ENCODE data around the gene BEGAIN. TPM values are rescaled to one million over a fixed set of nuclear protein-coding genes. Genes with fewer than 3 reads are reported as not detected.

BEGAIN gene
- total RNA-seq, 2 experiments from 2014 or later: 3.3 to 3.4 TPM

DNA sequence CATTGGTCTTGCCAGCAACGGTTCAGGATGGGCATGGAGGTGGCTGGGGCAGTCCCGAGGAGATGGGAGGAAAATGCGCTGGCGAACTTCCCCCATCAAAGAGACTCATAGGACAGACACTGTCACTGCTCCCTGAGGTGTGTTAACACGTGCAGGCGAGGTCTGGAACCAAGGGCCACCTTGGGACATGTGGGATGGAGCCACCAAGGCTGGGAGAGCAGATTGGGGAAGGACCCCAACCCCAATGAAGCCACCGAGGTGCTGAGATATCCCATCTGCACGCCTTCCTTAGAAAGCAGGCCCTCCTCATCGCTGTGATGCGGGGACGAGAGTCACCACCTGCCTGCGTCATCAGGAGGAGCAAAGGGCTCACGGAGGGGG is 16.9 kb upstream of the BEGAIN start:
- no peak for DNase-seq
- intact Hi-C loops (cut with micrococcal nuclease): no loop called here
- ChIA-PET CTCF (no interaction called here), POLR2A (no interaction called here)
- no peaks in the 10 kb centered on the region for H3K4me1 Mint-ChIP-seq (ENCODE audit: low read depth)
- H3K9me3 Mint-ChIP-seq: peaks cover 19% of the 10 kb centered on the region
- H3K36me3 Mint-ChIP-seq: peaks cover 5% of the 10 kb centered on the region
- H3K4me3 Mint-ChIP-seq: no peak overlapping the region
- peaks cover 20% of the 10 kb centered on the region for H3K27me3 Mint-ChIP-seq
- H3K27ac Mint-ChIP-seq: no peak overlapping the region

DNA sequence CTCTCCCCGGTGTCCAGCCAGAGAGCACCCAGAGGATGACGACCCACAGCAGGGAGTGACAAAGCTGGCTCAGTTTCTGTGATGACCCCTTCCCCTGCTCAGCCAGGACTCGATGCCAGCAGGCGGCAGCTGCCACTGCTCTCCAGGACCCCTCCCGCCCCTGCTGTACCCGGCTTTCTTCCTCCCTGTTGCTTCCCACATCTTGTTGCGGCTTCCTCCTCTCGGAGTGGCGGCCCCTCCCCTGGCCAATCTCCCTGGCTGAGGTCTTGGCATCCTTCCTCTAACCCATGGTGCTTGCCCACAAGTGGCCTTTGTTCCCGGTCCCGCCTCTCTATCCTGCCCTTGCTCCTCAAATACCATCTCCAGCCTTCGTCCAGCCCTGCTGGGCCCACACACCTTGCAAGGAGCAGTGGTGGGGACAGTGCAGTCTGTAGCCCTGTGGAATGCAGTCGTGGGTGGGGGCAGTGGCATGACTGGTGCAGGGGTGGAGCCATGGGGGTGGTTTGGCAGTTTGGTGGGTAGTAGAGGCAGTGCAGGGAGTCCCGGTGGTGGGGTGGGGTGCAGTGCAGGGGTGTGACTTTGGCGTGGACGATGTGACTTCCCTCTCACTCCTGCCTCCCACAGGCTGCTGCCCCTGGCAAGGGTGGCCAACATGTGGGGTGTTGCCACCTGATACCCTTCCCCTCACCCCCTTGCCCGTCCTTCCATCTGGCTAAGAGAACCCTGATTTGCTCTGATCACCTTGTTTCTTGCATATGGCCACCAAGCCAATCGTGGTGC is 16.3 kb upstream of the BEGAIN start:
- Mint-ChIP-seq H3K9me3 (peaks cover 19% of the 10 kb centered on the region), H3K4me3 (no peak overlapping the region), H3K4me1 (ENCODE audit: low read depth) (no peaks in the 10 kb centered on the region), H3K27me3 (peaks cover 20% of the 10 kb centered on the region), H3K27ac (no peak overlapping the region), H3K36me3 (peaks cover 5% of the 10 kb centered on the region)
- intact Hi-C loops (cut with micrococcal nuclease): no loop called here
- CTCF ChIA-PET: no interaction called here
- no peak for DNase-seq
- POLR2A ChIA-PET: no interaction called here

GRCh38 chr14:100602621-100603230 is 15.5 kb upstream of the BEGAIN start:
- Mint-ChIP-seq H3K4me1 (ENCODE audit: low read depth) (no peaks in the 10 kb centered on the region), H3K4me3 (no peak overlapping the region), H3K36me3 (peaks cover 5% of the 10 kb centered on the region), H3K27ac (no peak overlapping the region), H3K9me3 (peaks cover 19% of the 10 kb centered on the region), H3K27me3 (peaks cover 20% of the 10 kb centered on the region)
- DNase-seq: no peak
- intact Hi-C loops (cut with micrococcal nuclease): no loop called here
- ChIA-PET POLR2A (no interaction called here), CTCF (no interaction called here)

DNA sequence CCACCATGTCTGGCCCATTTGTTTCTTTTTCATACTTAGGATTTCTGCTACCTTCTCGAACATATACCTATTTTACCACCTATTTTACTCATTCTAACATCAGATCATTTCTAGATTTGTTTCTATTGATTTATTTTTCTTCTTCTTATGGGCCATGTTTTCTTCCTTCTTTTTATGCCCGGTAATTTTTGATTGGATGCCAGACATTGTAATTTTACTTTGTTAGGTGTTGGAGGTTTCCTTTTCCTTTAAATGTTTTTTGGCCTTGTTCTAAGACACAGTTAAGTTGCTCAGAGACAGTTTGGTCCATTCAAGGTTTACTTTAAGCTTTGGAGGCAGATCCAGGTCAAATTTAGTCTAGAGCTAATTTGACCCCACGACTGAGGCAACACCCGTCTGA is 14.7 kb upstream of the BEGAIN start:
- Mint-ChIP-seq H3K4me3 (no peak overlapping the region), H3K27me3 (peaks cover 19% of the 10 kb centered on the region), H3K4me1 (ENCODE audit: low read depth) (no peaks in the 10 kb centered on the region), H3K27ac (no peak overlapping the region), H3K36me3 (peaks cover 5% of the 10 kb centered on the region), H3K9me3 (peaks cover 19% of the 10 kb centered on the region)
- ChIA-PET POLR2A (no interaction called here), CTCF (no interaction called here)
- no peak for DNase-seq
- intact Hi-C loops (cut with micrococcal nuclease): no loop called here

DNA sequence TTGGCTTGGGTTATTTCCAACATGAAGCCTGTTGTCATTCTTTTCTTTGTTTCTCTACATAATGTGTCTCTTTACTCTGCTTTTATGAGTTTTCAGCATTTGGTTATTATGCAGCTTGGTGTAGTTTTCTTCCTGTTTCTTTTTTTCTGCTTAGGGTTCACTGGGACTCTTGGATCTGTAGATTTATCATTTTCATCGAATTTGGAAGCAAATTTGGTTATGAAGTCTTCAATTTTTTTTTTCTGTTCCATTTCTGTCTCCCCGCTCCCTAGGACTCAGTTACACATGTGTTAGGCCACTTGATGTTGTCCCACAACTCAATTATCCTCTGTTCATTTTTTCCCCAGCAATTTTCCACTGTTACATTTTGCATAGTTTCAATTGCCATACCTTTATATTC is 13.8 kb upstream of the BEGAIN start:
- H3K36me3 Mint-ChIP-seq: peaks cover 5% of the 10 kb centered on the region
- H3K27ac Mint-ChIP-seq: no peak overlapping the region
- no peak overlapping the region for H3K4me3 Mint-ChIP-seq
- POLR2A ChIA-PET: no interaction called here
- CTCF ChIA-PET: no interaction called here
- DNase-seq: no peak
- peaks cover 19% of the 10 kb centered on the region for H3K9me3 Mint-ChIP-seq
- H3K4me1 Mint-ChIP-seq (ENCODE audit: low read depth): no peaks in the 10 kb centered on the region
- intact Hi-C loops (cut with micrococcal nuclease): no loop called here
- peaks cover 13% of the 10 kb centered on the region for H3K27me3 Mint-ChIP-seq

DNA sequence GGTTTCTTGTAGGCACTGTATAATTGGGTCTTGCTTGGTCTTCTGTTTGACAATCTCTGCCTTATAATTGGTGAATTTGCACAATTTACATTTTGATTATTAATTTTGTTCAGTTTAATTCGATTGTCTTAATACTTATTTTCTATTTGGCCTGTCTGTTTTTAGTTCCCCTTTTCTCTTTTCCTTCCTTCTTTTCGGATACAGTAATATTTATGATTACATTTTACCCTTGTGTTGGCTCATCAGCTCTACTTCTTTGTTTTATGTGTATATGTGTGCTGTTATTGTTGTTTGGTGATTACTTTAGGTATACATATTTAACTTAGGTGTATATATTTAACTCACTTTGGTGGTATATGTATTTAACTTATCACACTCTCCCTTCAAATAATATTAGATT is 12.8 kb upstream of the BEGAIN start:
- Mint-ChIP-seq H3K4me3 (no peak overlapping the region), H3K27me3 (peaks cover 13% of the 10 kb centered on the region), H3K27ac (no peak overlapping the region), H3K36me3 (peaks cover 5% of the 10 kb centered on the region), H3K4me1 (ENCODE audit: low read depth) (no peaks in the 10 kb centered on the region), H3K9me3 (peaks cover 19% of the 10 kb centered on the region)
- CTCF ChIA-PET: no interaction called here
- intact Hi-C loops (cut with micrococcal nuclease): no loop called here
- DNase-seq: no peak
- POLR2A ChIA-PET: no interaction called here

GRCh38 chr14:100594625-100594951 is 7.4 kb upstream of the BEGAIN start:
- no peaks in the 10 kb centered on the region for H3K4me1 Mint-ChIP-seq (ENCODE audit: low read depth)
- no peak overlapping the region for H3K4me3 Mint-ChIP-seq
- no peaks in the 10 kb centered on the region for H3K36me3 Mint-ChIP-seq
- intact Hi-C loops (cut with micrococcal nuclease): no loop called here
- no peak for DNase-seq
- ChIA-PET CTCF (no interaction called here), POLR2A (no interaction called here)
- H3K9me3 Mint-ChIP-seq: no peaks in the 10 kb centered on the region
- H3K27me3 Mint-ChIP-seq: peaks cover 5% of the 10 kb centered on the region
- H3K27ac Mint-ChIP-seq: no peak overlapping the region

- no peaks in the 10 kb centered on the region for H3K4me1 Mint-ChIP-seq (ENCODE audit: low read depth)
- ChIA-PET POLR2A (no interaction called here), CTCF (no interaction called here)
- no peaks in the 10 kb centered on the region for H3K9me3 Mint-ChIP-seq
- intact Hi-C loops (cut with micrococcal nuclease): no loop called here
- H3K27ac Mint-ChIP-seq: no peak overlapping the region
- H3K27me3 Mint-ChIP-seq: peaks cover 4% of the 10 kb centered on the region
- no peaks in the 10 kb centered on the region for H3K36me3 Mint-ChIP-seq
- no peak for DNase-seq
- H3K4me3 Mint-ChIP-seq: no peak overlapping the region
These were observed 6.8 kb upstream of the BEGAIN start for GRCh38 chr14:100593751-100594624.

DNA sequence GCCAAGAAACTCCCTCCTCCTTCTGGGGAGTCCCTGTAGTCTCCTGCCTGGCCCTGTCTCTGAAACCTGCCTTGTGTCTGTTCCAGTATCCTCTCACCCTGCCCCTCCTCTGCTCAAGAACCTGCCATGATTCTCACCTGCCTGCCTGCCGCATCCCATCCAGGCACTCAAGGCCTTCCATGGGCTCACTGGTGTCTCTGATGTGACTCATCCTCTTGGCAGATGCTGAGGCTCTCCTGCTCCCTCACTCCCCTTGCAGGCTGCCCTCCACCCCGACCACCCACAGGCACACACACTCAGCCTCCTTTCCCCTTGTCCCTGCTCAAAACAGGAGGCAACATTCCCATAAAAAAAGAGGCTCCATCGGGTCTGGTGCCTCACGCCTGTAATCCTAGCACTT is 5.8 kb upstream of the BEGAIN start:
- POLR2A ChIA-PET: no interaction called here
- no peaks in the 10 kb centered on the region for H3K4me1 Mint-ChIP-seq (ENCODE audit: low read depth)
- no peaks in the 10 kb centered on the region for H3K36me3 Mint-ChIP-seq
- no peak overlapping the region for H3K27ac Mint-ChIP-seq
- no peaks in the 10 kb centered on the region for H3K9me3 Mint-ChIP-seq
- CTCF ChIA-PET: no interaction called here
- no peak overlapping the region for H3K4me3 Mint-ChIP-seq
- intact Hi-C loops (cut with micrococcal nuclease): no loop called here
- peaks cover 10% of the 10 kb centered on the region for H3K27me3 Mint-ChIP-seq
- DNase-seq: no peak

DNA sequence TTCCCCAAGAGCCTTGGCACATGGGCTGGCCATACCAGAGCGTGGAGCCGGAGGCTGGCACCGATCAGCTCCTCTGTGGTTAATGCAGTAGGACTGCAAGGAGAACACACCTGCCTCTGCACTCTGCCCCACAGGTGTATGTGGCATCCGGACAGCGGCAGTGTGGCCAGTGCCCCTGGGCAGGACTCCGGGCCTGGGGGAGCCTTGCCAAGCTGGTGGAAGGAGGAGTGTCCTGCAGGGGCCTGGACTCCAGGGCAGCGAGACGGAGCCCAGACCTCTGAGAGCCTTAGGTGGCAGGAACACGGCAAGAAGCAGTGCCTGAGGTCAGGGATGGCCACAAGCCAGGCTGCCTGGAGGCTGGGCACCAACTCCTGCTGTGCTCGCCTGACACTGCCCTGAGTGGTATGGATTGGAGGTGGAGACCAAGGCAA is 5.3 kb upstream of the BEGAIN start:
- no peaks in the 10 kb centered on the region for H3K36me3 Mint-ChIP-seq
- intact Hi-C loops (cut with micrococcal nuclease): no loop called here

GRCh38 chr14:100591453-100592371 is 4.5 kb upstream of the BEGAIN start:
- Mint-ChIP-seq H3K4me3 (no peak overlapping the region), H3K27ac (no peak overlapping the region), H3K36me3 (no peaks in the 10 kb centered on the region), H3K9me3 (no peaks in the 10 kb centered on the region), H3K27me3 (peaks cover 12% of the 10 kb centered on the region), H3K4me1 (ENCODE audit: low read depth) (no peaks in the 10 kb centered on the region)
- intact Hi-C loops (cut with micrococcal nuclease): no loop called here
- no peak for DNase-seq
- ChIA-PET CTCF (no interaction called here), POLR2A (no interaction called here)

More for the DNA sequence above, 5.3 kb upstream of the BEGAIN start:
- POLR2A ChIA-PET: no interaction called here
- no peak overlapping the region for H3K27ac Mint-ChIP-seq
- H3K27me3 Mint-ChIP-seq: peaks cover 12% of the 10 kb centered on the region
- H3K4me1 Mint-ChIP-seq (ENCODE audit: low read depth): no peaks in the 10 kb centered on the region
- DNase-seq: no peak
- CTCF ChIA-PET: no interaction called here
- H3K9me3 Mint-ChIP-seq: no peaks in the 10 kb centered on the region
- no peak overlapping the region for H3K4me3 Mint-ChIP-seq

Measured in activated CD4-positive, alpha-beta memory T cell treated with anti-CD3 and anti-CD28 coated beads for 36 hours (primary cell).